GM12874 (cell line): ENCODE results near the gene GREM2.

Experiments
- TF ChIP-seq, protein P1 (sequence below): IDR thresholded peaks from 2 replicates; pipeline ENCODE4 v1.5.1; 2011; ENCODE audit warnings: low read depth, mild to moderate bottlenecking, control low read depth, low read length, moderate library complexity; ENCODE audit not compliant: insufficient read depth

GREM2 gene

GRCh38 chr1:240611619-240612480, at the start of gene GREM2:
Gene GREM2 (minus strand): TSS chr1:240612155. CDS start chr1:240493475, 118,680 bp downstream.
- TF ChIP-seq, protein P1, sequence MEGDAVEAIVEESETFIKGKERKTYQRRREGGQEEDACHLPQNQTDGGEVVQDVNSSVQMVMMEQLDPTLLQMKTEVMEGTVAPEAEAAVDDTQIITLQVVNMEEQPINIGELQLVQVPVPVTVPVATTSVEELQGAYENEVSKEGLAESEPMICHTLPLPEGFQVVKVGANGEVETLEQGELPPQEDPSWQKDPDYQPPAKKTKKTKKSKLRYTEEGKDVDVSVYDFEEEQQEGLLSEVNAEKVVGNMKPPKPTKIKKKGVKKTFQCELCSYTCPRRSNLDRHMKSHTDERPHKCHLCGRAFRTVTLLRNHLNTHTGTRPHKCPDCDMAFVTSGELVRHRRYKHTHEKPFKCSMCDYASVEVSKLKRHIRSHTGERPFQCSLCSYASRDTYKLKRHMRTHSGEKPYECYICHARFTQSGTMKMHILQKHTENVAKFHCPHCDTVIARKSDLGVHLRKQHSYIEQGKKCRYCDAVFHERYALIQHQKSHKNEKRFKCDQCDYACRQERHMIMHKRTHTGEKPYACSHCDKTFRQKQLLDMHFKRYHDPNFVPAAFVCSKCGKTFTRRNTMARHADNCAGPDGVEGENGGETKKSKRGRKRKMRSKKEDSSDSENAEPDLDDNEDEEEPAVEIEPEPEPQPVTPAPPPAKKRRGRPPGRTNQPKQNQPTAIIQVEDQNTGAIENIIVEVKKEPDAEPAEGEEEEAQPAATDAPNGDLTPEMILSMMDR: no peak

DNA sequence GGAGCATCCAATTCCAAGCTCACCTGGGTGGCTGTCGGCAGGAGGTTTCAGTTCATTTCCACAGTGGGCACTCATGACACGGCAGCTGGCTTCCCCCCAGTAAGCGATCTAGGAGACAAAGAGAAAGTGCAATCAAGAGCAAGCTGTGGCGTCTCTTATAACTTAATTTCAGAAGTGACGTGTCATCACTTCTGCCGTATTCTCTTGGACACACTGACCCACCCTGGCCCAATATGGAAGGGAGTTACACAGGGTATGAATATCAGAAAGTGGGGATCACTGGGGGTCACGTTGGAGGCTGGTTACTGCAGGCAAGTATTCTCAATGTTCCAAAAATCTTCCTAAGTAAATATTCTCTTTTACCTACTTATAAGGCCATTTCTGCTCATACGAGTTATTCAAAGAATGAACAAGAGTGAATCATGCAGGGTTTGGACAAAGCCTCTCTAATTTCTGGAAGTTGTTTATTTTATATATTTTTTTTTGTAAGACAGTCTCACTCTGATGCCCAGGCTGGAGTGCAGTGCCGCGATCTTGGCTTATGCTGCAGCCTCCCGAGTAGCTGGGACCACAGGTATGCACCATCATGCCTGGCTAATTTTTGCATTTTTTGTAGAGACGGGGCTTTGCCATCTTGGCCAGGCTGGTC, 46.5 kb upstream of the GREM2 start:
- TF ChIP-seq, protein P1: no peak

GRCh38 chr1:240656531-240656930, 44.6 kb upstream of the GREM2 start:
- TF ChIP-seq, protein P1: no peak

DNA sequence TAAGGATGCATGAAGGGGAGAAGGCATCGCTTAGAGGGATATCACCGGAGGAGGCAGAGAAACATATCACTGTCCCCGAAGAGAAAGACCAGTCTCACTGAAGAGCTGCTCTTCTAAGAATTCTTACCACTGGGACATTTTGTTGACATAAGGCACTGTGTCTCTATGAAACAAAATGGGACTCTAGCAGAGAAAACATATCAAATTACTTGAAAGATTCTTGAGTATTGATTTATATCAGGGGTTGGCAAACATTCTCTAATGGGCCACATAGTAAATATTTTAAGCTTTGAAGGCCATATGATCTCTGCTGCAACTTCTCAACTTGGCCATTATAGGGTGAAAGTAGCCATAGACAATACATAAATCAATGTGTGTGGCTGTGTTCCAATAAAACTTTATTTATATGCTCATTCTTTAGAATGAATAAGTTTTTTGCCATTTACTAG, 41.0 kb upstream of the GREM2 start:
- TF ChIP-seq, protein P1: no peak

DNA sequence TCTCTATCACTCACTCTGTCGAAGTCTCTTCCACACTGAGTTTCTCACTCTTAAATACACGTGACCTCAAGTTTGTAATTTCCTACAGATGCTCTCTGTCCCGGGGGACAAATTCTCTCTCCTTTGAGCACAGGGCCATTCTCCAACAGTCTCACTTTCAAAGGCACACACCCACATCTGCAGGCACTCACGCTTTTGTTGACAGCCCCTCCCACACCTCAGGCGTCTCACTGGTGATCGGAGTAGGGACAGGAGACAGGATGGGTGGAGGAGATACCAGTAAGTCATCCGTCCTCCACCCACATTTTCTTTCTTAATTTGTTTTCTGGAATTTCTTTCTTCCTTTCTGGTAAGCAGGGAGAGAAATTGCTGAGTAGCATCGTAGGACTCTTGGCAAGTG, 40.6 kb upstream of the GREM2 start:
- TF ChIP-seq, protein P1: no peak

DNA sequence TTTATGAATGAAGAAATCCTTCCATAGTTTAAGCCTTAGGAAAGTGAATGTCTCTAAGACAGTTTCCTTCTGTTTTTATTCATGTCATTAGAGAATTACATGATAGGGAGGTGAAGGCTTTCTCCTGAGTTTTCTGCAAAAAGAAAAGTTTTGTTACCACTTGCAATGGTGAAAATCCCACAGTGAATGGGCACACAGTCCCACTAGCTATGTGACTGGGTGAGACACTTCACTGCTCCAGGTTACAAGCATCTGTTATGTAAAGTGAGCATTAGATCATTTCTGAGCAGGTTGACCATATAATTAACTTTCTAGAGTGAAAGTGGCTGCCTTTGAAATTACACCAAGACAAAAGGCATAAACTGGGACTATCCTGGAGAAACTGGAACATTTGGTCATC, 38.9 kb upstream of the GREM2 start:
- TF ChIP-seq, protein P1: no peak
